ENCODE measurements around the gene PIGB. TPM values are rescaled to one million over a fixed set of nuclear protein-coding genes. Genes with fewer than 3 reads are reported as not detected.
A peak's percentile ranks its signal among the peaks of the same experiment; 100 is the strongest.

PIGB gene
- total RNA-seq, 4 donors from 2014 or later, result 0.51 to 22.3 (median 10.9) TPM

DNA sequence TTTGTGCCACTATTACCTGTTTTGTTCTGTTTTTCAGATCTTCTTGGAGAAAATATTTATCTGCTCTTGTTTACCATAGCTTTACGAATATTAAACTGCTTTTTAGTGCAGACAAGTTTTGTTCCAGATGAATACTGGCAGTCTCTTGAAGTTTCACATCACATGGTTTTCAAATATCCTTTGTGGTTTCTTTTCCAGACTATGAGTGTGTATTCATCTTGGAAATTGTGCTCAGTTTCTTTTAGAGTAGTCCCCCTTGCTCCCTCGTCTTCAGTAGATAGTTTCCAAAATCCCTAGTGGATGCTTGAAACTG is 1.2 kb downstream of the PIGB start:
- Histone ChIP-seq H3K36me3 (no peaks in the 10 kb centered on the region), H3K4me3 (no peak overlapping the region), H3K4me1 (no peaks in the 10 kb centered on the region), H3K9me3 (no peaks in the 10 kb centered on the region), H3K27ac (peak overlapping the region in 1 of 2 donors; percentile 23), H3K27me3 (no peaks in the 10 kb centered on the region)
- TF ChIP-seq, protein P1, sequence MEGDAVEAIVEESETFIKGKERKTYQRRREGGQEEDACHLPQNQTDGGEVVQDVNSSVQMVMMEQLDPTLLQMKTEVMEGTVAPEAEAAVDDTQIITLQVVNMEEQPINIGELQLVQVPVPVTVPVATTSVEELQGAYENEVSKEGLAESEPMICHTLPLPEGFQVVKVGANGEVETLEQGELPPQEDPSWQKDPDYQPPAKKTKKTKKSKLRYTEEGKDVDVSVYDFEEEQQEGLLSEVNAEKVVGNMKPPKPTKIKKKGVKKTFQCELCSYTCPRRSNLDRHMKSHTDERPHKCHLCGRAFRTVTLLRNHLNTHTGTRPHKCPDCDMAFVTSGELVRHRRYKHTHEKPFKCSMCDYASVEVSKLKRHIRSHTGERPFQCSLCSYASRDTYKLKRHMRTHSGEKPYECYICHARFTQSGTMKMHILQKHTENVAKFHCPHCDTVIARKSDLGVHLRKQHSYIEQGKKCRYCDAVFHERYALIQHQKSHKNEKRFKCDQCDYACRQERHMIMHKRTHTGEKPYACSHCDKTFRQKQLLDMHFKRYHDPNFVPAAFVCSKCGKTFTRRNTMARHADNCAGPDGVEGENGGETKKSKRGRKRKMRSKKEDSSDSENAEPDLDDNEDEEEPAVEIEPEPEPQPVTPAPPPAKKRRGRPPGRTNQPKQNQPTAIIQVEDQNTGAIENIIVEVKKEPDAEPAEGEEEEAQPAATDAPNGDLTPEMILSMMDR (IDR thresholded peaks at IDR 0.05), result no peak
- no peak for TF ChIP-seq POLR2A (IDR thresholded peaks at IDR 0.05)
- no peak for DNase-seq
- intact Hi-C loops (cut with DNase I; ENCODE audit: low total_unique reads), result no loop called here

- Histone ChIP-seq H3K27ac (no peak overlapping the region), H3K27me3 (no peaks in the 10 kb centered on the region), H3K4me3 (no peak overlapping the region), H3K36me3 (no peaks in the 10 kb centered on the region), H3K4me1 (no peaks in the 10 kb centered on the region), H3K9me3 (no peaks in the 10 kb centered on the region)
- intact Hi-C loops (cut with DNase I; ENCODE audit: low total_unique reads), result no loop called here
- TF ChIP-seq, protein P1 (IDR thresholded peaks at IDR 0.05), result no peak
- TF ChIP-seq POLR2A (IDR thresholded peaks at IDR 0.05), result no peak
- DNase-seq, result no peak
Observed at GRCh38 chr15:55320963-55321362, 1.9 kb downstream of the PIGB start.

- Histone ChIP-seq H3K4me3 (no peak overlapping the region), H3K27ac (no peak overlapping the region), H3K9me3 (no peaks in the 10 kb centered on the region), H3K36me3 (no peaks in the 10 kb centered on the region), H3K27me3 (no peaks in the 10 kb centered on the region), H3K4me1 (no peaks in the 10 kb centered on the region)
- no peak for TF ChIP-seq POLR2A (IDR thresholded peaks at IDR 0.05)
- TF ChIP-seq, protein P1 (IDR thresholded peaks at IDR 0.05), result no peak
- DNase-seq, result no peak
- intact Hi-C loops (cut with DNase I; ENCODE audit: low total_unique reads), result no loop called here
Observed at GRCh38 chr15:55322467-55322866, 3.4 kb downstream of the PIGB start.

DNA sequence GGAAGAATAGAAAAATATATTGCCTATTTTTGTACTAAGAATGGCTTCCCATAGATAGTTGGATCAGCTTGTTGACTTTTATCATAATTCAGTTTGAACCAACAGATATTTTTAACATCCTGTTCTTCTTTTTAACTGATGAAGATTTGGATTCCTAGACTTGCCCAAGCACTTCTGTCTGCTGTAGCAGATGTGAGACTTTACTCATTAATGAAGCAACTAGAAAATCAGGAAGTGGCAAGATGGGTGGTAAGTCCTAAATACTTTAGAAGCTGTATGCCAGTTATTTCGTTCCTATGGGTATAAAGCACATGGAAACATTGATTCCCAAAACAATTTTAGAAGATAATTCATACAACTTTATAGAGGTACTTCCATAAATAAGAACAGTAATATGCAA is 8.4 kb downstream of the PIGB start:
- intact Hi-C loops (cut with DNase I; ENCODE audit: low total_unique reads), result no loop called here
- Histone ChIP-seq H3K4me1 (no peaks in the 10 kb centered on the region), H3K27me3 (no peaks in the 10 kb centered on the region), H3K36me3 (no peaks in the 10 kb centered on the region), H3K9me3 (no peaks in the 10 kb centered on the region), H3K4me3 (no peak overlapping the region), H3K27ac (no peak overlapping the region)
- no peak for DNase-seq
- TF ChIP-seq, protein P1 (IDR thresholded peaks at IDR 0.05), result no peak
- no peak for TF ChIP-seq POLR2A (IDR thresholded peaks at IDR 0.05)

DNA sequence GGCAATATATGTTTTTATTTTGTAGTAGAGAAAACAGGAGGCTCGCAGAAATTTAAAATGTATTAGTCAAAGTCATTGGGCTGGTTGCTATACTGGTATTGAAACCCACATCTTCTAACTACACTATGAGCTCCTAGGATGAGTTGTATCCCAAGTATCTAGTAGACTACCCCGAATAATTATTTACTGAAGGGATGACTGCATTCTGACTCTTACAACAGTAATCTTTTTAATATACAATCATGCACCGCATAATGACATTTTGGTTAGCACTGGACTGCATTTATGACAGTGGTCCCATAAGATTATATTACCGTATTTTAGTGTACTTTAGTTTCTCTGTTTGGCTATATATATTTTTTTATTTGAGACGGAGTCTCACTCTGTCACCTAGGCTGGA is 15.3 kb downstream of the PIGB start:
- DNase-seq, result no peak
- Histone ChIP-seq H3K36me3 (no peaks in the 10 kb centered on the region), H3K27me3 (no peaks in the 10 kb centered on the region), H3K27ac (no peak overlapping the region), H3K9me3 (no peaks in the 10 kb centered on the region), H3K4me1 (no peaks in the 10 kb centered on the region), H3K4me3 (no peak overlapping the region)
- intact Hi-C loops (cut with DNase I; ENCODE audit: low total_unique reads), result no loop called here
- TF ChIP-seq POLR2A (IDR thresholded peaks at IDR 0.05), result no peak
- TF ChIP-seq, protein P1 (IDR thresholded peaks at IDR 0.05), result no peak

All from uterus (tissue), 4 donors.